ENCODE data around the gene FOXP2.

FOXP2 gene

DNA sequence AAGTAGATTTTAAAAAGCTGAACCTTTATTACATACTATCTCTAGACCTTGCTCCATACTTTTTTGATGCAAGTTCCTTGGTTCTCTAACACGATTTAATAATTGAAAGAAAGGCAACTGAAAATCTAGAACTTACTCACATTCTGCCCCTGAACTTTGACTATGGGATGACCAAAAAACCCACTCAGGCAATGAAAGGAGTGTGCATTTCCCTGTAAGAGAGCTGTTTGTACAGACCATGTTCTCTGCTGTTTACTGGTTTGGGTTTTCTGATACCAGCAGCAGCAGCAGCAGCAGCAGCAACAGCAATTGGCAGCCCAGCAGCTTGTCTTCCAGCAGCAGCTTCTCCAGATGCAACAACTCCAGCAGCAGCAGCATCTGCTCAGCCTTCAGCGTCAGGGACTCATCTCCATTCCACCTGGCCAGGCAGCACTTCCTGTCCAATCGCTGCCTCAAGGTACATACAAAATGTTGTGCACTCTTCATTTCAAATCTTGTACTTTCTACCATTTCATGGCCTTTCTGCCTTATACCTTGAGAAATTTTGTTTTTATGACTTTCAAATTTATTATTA lies 216.7 kb downstream of the FOXP2 start:
- no peak for TF ChIP-seq CTCF (IDR thresholded peaks at IDR 0.05; ENCODE audit: low read depth, low read length, missing control alignments)
- DNase-seq (ENCODE audit: extremely low read depth, low read depth) = no peak
- H3K4me3 ChIP-seq (replicated peaks; ENCODE audit: low read depth, low read length) = no peak overlapping the region

- no peak for DNase-seq (ENCODE audit: extremely low read depth, low read depth)
- no peak for TF ChIP-seq CTCF (IDR thresholded peaks at IDR 0.05; ENCODE audit: low read depth, low read length, missing control alignments)
- no peak overlapping the region for H3K4me3 ChIP-seq (replicated peaks; ENCODE audit: low read depth, low read length)
Observed at GRCh38 chr7:114639451-114639850, 224.8 kb downstream of the FOXP2 start.

DNA sequence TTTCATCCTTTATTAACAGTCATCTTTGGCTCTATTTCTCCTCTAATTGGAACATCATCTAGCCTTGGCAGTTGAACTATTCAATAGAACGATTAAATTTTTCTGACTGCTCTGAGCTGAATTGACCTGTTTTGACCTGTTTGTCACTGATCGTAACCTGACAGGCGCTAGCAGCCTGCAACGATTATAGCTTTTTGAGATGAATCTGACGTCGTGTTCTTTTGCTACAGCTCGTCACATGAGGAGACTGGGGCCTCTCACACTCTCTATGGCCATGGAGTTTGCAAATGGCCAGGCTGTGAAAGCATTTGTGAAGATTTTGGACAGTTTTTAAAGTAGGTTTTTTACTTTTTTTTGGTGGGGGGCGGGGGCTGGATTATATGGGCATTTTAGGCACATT lies 229.8 kb downstream of the FOXP2 start:
- no peak for DNase-seq (ENCODE audit: extremely low read depth, low read depth)
- H3K4me3 ChIP-seq (replicated peaks; ENCODE audit: low read depth, low read length) = no peak overlapping the region
- TF ChIP-seq CTCF (IDR thresholded peaks at IDR 0.05; ENCODE audit: low read depth, low read length, missing control alignments) = no peak

- TF ChIP-seq CTCF (IDR thresholded peaks at IDR 0.05; ENCODE audit: low read depth, low read length, missing control alignments) = no peak
- no peak for DNase-seq (ENCODE audit: extremely low read depth, low read depth)
- H3K4me3 ChIP-seq (replicated peaks; ENCODE audit: low read depth, low read length) = no peak overlapping the region
Observed at GRCh38 chr7:114645451-114645850, 230.8 kb downstream of the FOXP2 start.

GRCh38 chr7:114647518-114647917 lies 232.9 kb downstream of the FOXP2 start:
- H3K4me3 ChIP-seq (replicated peaks; ENCODE audit: low read depth, low read length) = no peak overlapping the region
- no peak for TF ChIP-seq CTCF (IDR thresholded peaks at IDR 0.05; ENCODE audit: low read depth, low read length, missing control alignments)
- no peak for DNase-seq (ENCODE audit: extremely low read depth, low read depth)

- no peak for DNase-seq (ENCODE audit: extremely low read depth, low read depth)
- no peak for TF ChIP-seq CTCF (IDR thresholded peaks at IDR 0.05; ENCODE audit: low read depth, low read length, missing control alignments)
- H3K4me3 ChIP-seq (replicated peaks; ENCODE audit: low read depth, low read length) = no peak overlapping the region
Observed at GRCh38 chr7:114648117-114648516, 233.5 kb downstream of the FOXP2 start.

DNA sequence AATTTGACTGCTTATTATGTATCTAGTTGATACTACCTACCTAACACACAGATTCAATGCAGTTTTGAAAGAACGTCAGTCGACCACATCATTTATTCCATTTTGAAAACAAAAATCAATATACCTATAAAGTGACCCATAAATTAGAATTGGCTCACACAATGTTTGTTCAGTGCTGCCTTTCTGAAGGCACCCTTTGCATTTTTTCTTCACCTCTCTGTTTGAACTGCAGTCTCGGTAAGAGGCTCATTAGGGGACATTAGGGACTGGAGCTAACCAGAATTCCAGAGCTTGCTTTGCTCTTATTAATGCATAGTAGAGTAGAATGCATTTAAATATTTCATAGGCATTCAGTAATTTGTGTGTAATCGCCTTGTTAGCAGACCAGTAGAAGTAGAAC lies 234.1 kb downstream of the FOXP2 start:
- no peak overlapping the region for H3K4me3 ChIP-seq (replicated peaks; ENCODE audit: low read depth, low read length)
- no peak for DNase-seq (ENCODE audit: extremely low read depth, low read depth)
- TF ChIP-seq CTCF (IDR thresholded peaks at IDR 0.05; ENCODE audit: low read depth, low read length, missing control alignments) = no peak
